ENCODE results near the gene TIMM9.
A peak's percentile ranks its signal among the peaks of the same experiment; 100 is the strongest.
"Not testable (repeated sequence)": the region's sequence is repeated elsewhere in the genome, so short reads cannot be mapped to it uniquely, and the experiment has no call there.

TIMM9 gene

GRCh38 chr14:58427281-58428117, at the start of gene TIMM9, which contains the start of gene KIAA0586:
TIMM9 (minus strand) TSS chr14:58427531; CDS start chr14:58411945, 15,586 bp downstream.
KIAA0586 (plus strand) TSS chr14:58427719; CDS start chr14:58428265, 546 bp downstream.
- peak; percentile 83 to 97 (median 95) for DNase-seq

- DNase-seq = no peak
Measured at GRCh38 chr14:58476320-58476719, 49.0 kb upstream of the TIMM9 start.

- no peak for DNase-seq
Measured at GRCh38 chr14:58469309-58469708, 42.0 kb upstream of the TIMM9 start.

- no peak for DNase-seq
Measured at GRCh38 chr14:58467575-58467974, 40.2 kb upstream of the TIMM9 start.

GRCh38 chr14:58466459-58466858, 39.1 kb upstream of the TIMM9 start:
- DNase-seq = no peak

- DNase-seq = no peak
Measured at GRCh38 chr14:58465421-58465820, 38.1 kb upstream of the TIMM9 start.

GRCh38 chr14:58464652-58465051, 37.3 kb upstream of the TIMM9 start:
- DNase-seq = no peak

GRCh38 chr14:58463147-58463546, 35.8 kb upstream of the TIMM9 start:
- no peak for DNase-seq

- DNase-seq = no peak
Measured at GRCh38 chr14:58460772-58461171, 33.4 kb upstream of the TIMM9 start.

GRCh38 chr14:58455593-58456265, 28.4 kb upstream of the TIMM9 start:
- DNase-seq = no peak

GRCh38 chr14:58444627-58445026, 17.3 kb upstream of the TIMM9 start:
- DNase-seq = no peak

GRCh38 chr14:58439476-58439875, 12.1 kb upstream of the TIMM9 start:
- no peak for DNase-seq

GRCh38 chr14:58430156-58430555, 2.8 kb upstream of the TIMM9 start:
- no peak for DNase-seq

- peak in 2 of 6 experiments; percentile 43 to 52 for DNase-seq
Measured at GRCh38 chr14:58428118-58428683, 870 bp upstream of the TIMM9 start.

- DNase-seq = peak in 3 of 6 experiments; percentile 9 to 44 (median 27)
Measured at GRCh38 chr14:58426670-58427280, 556 bp downstream of the TIMM9 start.

GRCh38 chr14:58416934-58417333, 10.4 kb downstream of the TIMM9 start:
- DNase-seq = not testable (repeated sequence)

GRCh38 chr14:58415636-58416547, 11.4 kb downstream of the TIMM9 start:
- DNase-seq = no peak

GRCh38 chr14:58414845-58415244, 12.5 kb downstream of the TIMM9 start:
- DNase-seq = no peak

GRCh38 chr14:58408681-58409215, 18.6 kb downstream of the TIMM9 start:
- no peak for DNase-seq

GRCh38 chr14:58401587-58401986, 25.7 kb downstream of the TIMM9 start:
- peak in 1 of 6 experiments; percentile 2 for DNase-seq

- no peak for DNase-seq
Measured at GRCh38 chr14:58398895-58399294, 28.4 kb downstream of the TIMM9 start.

- no peak for DNase-seq
Measured at GRCh38 chr14:58398495-58398894, 28.8 kb downstream of the TIMM9 start.

Data from stimulated activated naive CD4-positive, alpha-beta T cell (primary cell).